Fibroblast of villous mesenchyme (primary cell): ENCODE measurements around the gene CAVIN1. TPM values are rescaled to one million over a fixed set of nuclear protein-coding genes. Genes with fewer than 3 reads are reported as not detected.

Experiments
- DNase-seq: peaks from one replicate; pipeline ENCODE4 v3.0.0-alpha.2; 2010; ENCODE audit warnings: low read depth
- H3K4me3 ChIP-seq: 2 replicates; pipeline ENCODE4 v1.5.1; 2011; ENCODE audit warnings: low read depth, mild to moderate bottlenecking, low read length
- total RNA-seq: library from RNA; depleted of rRNA; stranded (reverse); fragments of >200 nt; gene quantifications from 2 replicates; pipeline ENCODE4 v1.2.3, GENCODE V29; 2012
- TF ChIP-seq, protein P1 (sequence below): IDR thresholded peaks from 2 replicates; pipeline ENCODE4 v1.5.1; 2012; ENCODE audit warnings: low read depth, mild to moderate bottlenecking, low read length; ENCODE audit not compliant: insufficient read depth

CAVIN1 gene, protein sequence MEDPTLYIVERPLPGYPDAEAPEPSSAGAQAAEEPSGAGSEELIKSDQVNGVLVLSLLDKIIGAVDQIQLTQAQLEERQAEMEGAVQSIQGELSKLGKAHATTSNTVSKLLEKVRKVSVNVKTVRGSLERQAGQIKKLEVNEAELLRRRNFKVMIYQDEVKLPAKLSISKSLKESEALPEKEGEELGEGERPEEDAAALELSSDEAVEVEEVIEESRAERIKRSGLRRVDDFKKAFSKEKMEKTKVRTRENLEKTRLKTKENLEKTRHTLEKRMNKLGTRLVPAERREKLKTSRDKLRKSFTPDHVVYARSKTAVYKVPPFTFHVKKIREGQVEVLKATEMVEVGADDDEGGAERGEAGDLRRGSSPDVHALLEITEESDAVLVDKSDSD
- 988 and 1,007 TPM in 2 replicates for total RNA-seq

DNA sequence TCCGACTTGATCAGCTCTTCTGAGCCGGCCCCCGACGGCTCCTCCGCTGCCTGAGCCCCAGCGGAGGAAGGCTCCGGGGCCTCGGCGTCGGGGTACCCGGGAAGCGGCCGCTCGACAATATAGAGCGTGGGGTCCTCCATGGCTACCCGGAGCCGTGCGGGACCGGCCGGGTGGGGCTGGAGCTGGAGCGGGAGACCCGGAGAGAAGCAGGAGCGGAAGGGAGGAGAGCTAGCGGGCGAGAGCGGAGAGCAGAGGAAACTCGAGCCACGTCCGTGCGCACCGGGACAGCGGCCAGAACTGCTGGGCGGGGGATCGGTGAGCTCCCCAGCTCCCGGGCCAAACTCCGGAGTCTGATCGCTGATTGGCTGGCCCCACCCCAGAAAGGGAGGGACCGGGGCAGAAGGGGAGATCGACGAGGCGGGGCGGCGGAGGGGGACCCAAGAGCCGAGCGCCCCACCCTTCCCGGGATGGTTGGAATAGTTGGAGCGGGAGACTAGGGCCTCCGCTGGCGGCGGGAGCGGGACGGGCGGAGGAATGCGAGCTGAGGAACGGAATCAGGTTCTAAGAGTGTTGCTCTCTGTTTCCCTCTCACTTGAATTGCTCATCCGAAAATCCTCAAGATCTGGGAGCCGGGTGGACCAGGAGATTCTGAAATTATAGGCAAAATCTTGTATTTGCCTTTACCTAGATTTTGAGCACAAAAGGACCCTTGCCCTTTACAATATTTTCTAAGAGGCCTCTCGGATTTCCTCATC, at the start of gene CAVIN1:
Gene CAVIN1, minus strand, starts transcription at position 299 of the 755 bp plus-strand sequence. Its CDS starts 159 bp downstream, at position 140.
- TF ChIP-seq, protein P1, sequence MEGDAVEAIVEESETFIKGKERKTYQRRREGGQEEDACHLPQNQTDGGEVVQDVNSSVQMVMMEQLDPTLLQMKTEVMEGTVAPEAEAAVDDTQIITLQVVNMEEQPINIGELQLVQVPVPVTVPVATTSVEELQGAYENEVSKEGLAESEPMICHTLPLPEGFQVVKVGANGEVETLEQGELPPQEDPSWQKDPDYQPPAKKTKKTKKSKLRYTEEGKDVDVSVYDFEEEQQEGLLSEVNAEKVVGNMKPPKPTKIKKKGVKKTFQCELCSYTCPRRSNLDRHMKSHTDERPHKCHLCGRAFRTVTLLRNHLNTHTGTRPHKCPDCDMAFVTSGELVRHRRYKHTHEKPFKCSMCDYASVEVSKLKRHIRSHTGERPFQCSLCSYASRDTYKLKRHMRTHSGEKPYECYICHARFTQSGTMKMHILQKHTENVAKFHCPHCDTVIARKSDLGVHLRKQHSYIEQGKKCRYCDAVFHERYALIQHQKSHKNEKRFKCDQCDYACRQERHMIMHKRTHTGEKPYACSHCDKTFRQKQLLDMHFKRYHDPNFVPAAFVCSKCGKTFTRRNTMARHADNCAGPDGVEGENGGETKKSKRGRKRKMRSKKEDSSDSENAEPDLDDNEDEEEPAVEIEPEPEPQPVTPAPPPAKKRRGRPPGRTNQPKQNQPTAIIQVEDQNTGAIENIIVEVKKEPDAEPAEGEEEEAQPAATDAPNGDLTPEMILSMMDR = no peak
- peak; percentile 98 for DNase-seq
- H3K4me3 ChIP-seq = peak within 1 kb of the TSS; percentile 90

DNA sequence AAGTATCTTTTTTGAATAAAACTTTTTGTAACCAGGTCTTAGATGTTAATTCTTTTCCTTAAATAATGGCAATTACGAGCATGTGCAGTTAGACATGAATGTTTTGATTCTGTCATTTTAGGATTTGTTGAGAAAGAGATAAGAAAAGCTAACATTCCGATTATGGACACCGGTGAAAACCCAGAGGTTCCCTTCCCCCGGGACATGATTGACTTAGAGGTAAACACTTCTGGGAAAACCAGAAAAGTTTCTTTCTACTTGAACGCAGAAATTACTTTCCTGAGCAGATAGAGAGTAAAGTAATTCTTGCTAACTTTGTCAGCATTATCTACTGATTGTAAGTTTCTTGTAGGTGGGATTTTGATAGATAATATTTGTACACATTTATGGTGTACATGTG, 44.8 kb upstream of the CAVIN1 start:
- TF ChIP-seq, protein P1 = no peak
- no peak overlapping the region for H3K4me3 ChIP-seq
- DNase-seq = no peak

DNA sequence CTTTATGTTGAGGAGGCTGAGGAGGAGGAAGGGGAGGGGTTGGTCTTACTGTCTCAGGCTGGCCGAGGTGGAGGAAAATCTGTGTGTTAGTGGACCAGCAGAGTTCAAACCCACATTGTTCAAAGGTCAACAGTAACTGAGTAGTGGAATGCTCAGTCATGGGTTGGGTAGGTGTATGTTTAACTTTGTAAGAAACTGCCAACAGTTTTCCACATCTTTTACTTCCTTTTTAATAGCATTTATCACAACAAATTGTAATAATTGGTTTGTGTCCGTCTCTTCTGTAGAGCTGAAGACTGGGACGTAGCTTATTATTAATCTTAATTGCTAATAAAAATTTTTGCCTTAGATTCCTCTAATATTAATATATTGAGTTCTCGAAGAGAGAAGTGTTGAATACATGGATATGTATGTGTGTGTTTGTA, 40.9 kb upstream of the CAVIN1 start:
- H3K4me3 ChIP-seq = no peak overlapping the region
- no peak for DNase-seq
- TF ChIP-seq, protein P1 = no peak

DNA sequence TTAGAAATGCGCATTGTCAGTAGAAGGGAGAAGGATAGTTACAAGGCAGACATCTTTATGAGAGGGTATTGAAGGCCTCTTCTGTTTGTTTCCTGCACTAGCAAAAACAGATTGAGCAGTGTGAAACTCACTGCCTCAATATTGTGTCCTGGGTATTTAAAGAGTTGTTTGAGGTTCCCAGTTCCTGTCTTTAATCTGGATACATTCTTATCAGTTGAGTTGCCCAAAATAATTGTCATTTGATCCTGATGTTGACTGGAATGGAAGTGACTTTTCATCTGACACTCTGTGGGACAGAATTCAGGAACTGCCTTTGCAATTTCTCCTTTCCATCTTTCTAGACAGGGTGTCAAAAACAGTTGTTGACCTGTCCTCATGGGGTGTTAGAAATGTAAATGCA, 37.3 kb upstream of the CAVIN1 start:
- peak; percentile 24 for DNase-seq
- TF ChIP-seq, protein P1 = no peak
- peak overlapping the region; percentile 77 for H3K4me3 ChIP-seq

DNA sequence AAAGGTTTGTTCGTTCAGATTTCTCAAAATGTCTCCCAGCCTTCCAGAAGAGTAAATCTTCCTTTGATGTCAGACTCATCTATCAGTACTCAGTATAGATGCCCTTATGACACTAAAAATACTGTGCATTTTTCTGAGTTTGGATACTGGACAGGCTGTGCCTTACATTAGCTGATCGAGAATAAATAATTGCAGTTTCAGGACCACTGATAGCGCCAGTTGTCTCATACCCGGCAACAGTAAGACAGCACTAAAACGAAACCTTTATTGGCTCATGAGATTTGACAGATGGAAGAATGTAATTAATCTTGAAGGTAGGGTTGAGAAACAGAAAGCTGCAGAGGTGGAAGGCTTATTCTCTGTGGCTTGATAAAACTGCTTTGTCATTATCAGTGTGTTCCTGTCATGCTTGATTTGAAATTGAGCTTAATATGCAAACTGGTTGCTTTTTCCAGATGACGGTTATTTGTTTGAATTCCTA, 36.8 kb upstream of the CAVIN1 start:
- peak; percentile 76 for DNase-seq
- H3K4me3 ChIP-seq = peak overlapping the region; percentile 77
- TF ChIP-seq, protein P1 = no peak

DNA sequence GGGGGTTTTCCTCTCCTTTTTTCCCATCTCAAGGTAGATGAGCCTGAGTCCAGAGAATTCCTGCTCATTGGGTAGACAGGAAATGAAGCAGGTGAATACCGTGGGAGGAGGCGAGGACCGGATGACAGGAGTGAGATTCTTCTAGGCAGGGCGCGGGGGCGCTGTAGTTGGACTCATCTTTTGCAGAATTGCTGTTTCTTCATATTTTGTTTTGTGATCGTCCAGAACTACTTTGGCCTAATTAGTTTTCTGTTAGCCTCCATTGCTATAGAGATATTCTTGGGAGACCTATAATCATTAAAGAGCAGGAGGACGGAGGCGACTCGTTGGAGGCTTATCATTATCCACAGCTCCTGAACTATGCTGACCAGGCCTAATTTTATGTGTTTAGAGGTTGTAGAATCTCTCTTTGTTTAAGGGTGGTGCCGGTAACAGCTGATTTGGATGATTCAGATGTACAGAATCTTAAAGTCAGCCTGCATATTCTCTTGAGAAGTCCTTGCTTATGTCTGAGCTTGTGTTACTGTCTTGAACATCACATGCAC, 36.3 kb upstream of the CAVIN1 start:
- TF ChIP-seq, protein P1 = peak; percentile 26
- H3K4me3 ChIP-seq = peak overlapping the region; percentile 77
- peak; percentile 79 for DNase-seq
